CD4-positive, CD25-positive, alpha-beta regulatory T cell (primary cell): Measurements from ENCODE around the gene DUOX1. TPM values are rescaled to one million over a fixed set of nuclear protein-coding genes. Genes with fewer than 3 reads are reported as not detected.

Experiments used
- ATAC-seq, 2 donors: fragments of 150-1000 bp; cut with Tn5 transposase; one replicate each; pipeline ENCODE4 v1.10.0; 2021; ENCODE audit warnings: low read depth in 2 of 2, moderate number of reproducible peaks in 2 of 2, moderate library complexity in 1 of 2
- DNase-seq, 3 donors: peaks; one replicate each; pipeline versions ENCODE4 v3.0.0 to v3.0.0-alpha.2; 2012 to 2022; ENCODE audit warnings: mixed read lengths in 1 of 3
- H3K27ac ChIP-seq: one replicate; pipeline ENCODE4 v1.7.0; 2013; ENCODE audit warnings: mild to moderate bottlenecking, low read length; ENCODE audit not compliant: insufficient read depth, poor library complexity, severe bottlenecking
- H3K27me3 ChIP-seq: one replicate; pipeline ENCODE4 v1.7.0; 2013; ENCODE audit warnings: low read length; ENCODE audit not compliant: control insufficient read depth, insufficient read depth
- H3K36me3 ChIP-seq: one replicate; pipeline ENCODE4 v1.7.0; 2013; ENCODE audit warnings: mild to moderate bottlenecking, low read length, moderate library complexity; ENCODE audit not compliant: control insufficient read depth, insufficient read depth
- H3K4me1 ChIP-seq: 2 replicates; pipeline ENCODE4 v1.7.0; 2013; ENCODE audit warnings: mild to moderate bottlenecking, low read length; ENCODE audit not compliant: insufficient read depth, control insufficient read depth, poor library complexity, severe bottlenecking
- H3K4me3 ChIP-seq: one replicate; pipeline ENCODE4 v1.7.0; 2013; ENCODE audit warnings: low read depth, mild to moderate bottlenecking, low read length, moderate library complexity
- H3K9me3 ChIP-seq, 2 experiments: 1 replicate in 1 of 2; 2 replicates in 1 of 2; pipeline ENCODE4 v1.7.0; 2013; ENCODE audit warnings: low read length in 2 of 2, mild to moderate bottlenecking in 1 of 2, moderate library complexity in 1 of 2; ENCODE audit not compliant: control insufficient read depth in 2 of 2
- H3K27ac Mint-ChIP-seq, 3 donors: one replicate each; pipeline ENCODE4 v1.8.0; 2020 to 2022; ENCODE audit warnings: mild to moderate bottlenecking in 3 of 3, mixed read lengths in 3 of 3, moderate library complexity in 2 of 3
- H3K27me3 Mint-ChIP-seq: one replicate; pipeline ENCODE4 v1.8.0; 2022; ENCODE audit warnings: mild to moderate bottlenecking, mixed read lengths
- H3K36me3 Mint-ChIP-seq: one replicate; pipeline ENCODE4 v1.8.0; 2020; ENCODE audit warnings: mixed read lengths
- H3K4me1 Mint-ChIP-seq, 4 donors: one replicate each; pipeline ENCODE4 v1.8.0; 2020 to 2022; ENCODE audit warnings: mixed read lengths in 4 of 4, mild to moderate bottlenecking in 1 of 4
- H3K4me3 Mint-ChIP-seq, 4 donors: one replicate each; pipeline ENCODE4 v1.8.0; 2020 to 2022; ENCODE audit warnings: mild to moderate bottlenecking in 4 of 4, mixed read lengths in 4 of 4, moderate library complexity in 3 of 4
- H3K9me3 Mint-ChIP-seq, 7 donors: one replicate each; pipeline ENCODE4 v1.8.0; 2020 to 2022; ENCODE audit warnings: mixed read lengths in 7 of 7, mild to moderate bottlenecking in 3 of 7, moderate library complexity in 2 of 7
- polyA plus RNA-seq, 4 donors: library from polyadenylated mRNA; unstranded; fragments of 300-500 nt; fragmentation: Illumina TruSeq; gene quantifications; one replicate each; pipeline ENCODE4 v1.2.3, GENCODE V29; 2021
- total RNA-seq: library from RNA; stranded (reverse); gene quantifications from one replicate; pipeline ENCODE4 v1.2.3, GENCODE V29; 2022

The DUOX1 gene
- total and polyA plus RNA-seq, 5 donors from 2014 or later = 0.72 to 1.6 (median 1.2) TPM; not detected in 1

GRCh38 chr15:45107941-45108630, 21.7 kb upstream of the DUOX1 start:
- no peaks in the 10 kb centered on the region for H3K36me3 Mint-ChIP-seq
- no peak overlapping the region for H3K4me3 Mint-ChIP-seq
- H3K27ac Mint-ChIP-seq = no peak overlapping the region
- no peak for DNase-seq
- no peak overlapping the region for H3K4me3 ChIP-seq
- H3K4me1 ChIP-seq = peaks cover 11% of the 10 kb centered on the region
- peaks cover 13% of the 10 kb centered on the region for H3K27me3 ChIP-seq
- ATAC-seq = no peak
- H3K4me1 Mint-ChIP-seq = peaks cover 4 to 14% (median 5%) of the 10 kb centered on the region in 4 donors
- H3K9me3 Mint-ChIP-seq = peaks cover 0 to 3% (median 0%) of the 10 kb centered on the region in 7 donors
- H3K27ac ChIP-seq = no peak overlapping the region
- H3K27me3 Mint-ChIP-seq = peaks cover 37% of the 10 kb centered on the region
- no peaks in the 10 kb centered on the region for H3K9me3 ChIP-seq
- no peaks in the 10 kb centered on the region for H3K36me3 ChIP-seq

DNA sequence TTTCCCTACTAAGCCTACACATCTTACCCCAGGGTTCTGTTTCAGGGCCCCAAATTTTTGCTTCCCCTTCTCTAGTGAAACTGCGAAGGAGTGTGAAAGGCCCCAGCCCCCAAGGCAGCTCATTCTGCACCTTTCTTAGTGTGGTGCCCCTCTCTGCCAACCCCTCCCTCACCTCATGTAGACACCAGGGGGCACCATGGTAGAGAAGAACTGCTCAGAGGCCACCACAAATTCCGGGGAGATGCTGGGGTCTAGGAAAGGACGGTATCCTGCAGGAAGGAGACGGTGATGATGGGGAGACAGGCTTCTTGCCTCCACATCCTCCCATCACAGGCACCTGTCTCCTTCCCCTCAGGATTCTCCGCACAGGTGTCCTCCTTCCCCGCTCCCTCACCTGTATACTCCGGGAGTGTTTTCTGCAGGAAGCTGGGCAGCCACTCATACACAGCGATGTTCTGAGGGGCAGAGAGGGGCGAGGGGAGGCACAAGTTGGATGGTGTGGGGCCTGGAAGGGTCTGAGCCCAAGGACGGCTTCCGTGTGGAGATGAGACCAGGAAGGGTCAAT, 19.5 kb upstream of the DUOX1 start:
- no peaks in the 10 kb centered on the region for H3K36me3 ChIP-seq
- no peak overlapping the region for H3K27ac ChIP-seq
- peaks cover 22% of the 10 kb centered on the region for H3K4me1 ChIP-seq
- H3K27me3 Mint-ChIP-seq = peaks cover 60% of the 10 kb centered on the region
- H3K36me3 Mint-ChIP-seq = no peaks in the 10 kb centered on the region
- H3K4me3 ChIP-seq = no peak overlapping the region
- DNase-seq (no peak), ATAC-seq (no peak)
- no peaks in the 10 kb centered on the region for H3K9me3 ChIP-seq
- peaks cover 24% of the 10 kb centered on the region for H3K27me3 ChIP-seq
- H3K27ac Mint-ChIP-seq = no peak overlapping the region
- H3K9me3 Mint-ChIP-seq = peaks cover 0 to 3% (median 0%) of the 10 kb centered on the region in 7 donors
- no peak overlapping the region for H3K4me3 Mint-ChIP-seq
- peaks cover 4 to 31% (median 7%) of the 10 kb centered on the region in 4 donors for H3K4me1 Mint-ChIP-seq

- peaks cover 24% of the 10 kb centered on the region for H3K27me3 ChIP-seq
Observed at GRCh38 chr15:45111390-45112142, 18.2 kb upstream of the DUOX1 start.

GRCh38 chr15:45112143-45112590, 17.6 kb upstream of the DUOX1 start:
- Mint-ChIP-seq H3K27ac (no peak overlapping the region), H3K4me3 (peak overlapping the region; percentile 5 to 61 (median 21)), H3K27me3 (peaks cover 78% of the 10 kb centered on the region), H3K9me3 (peaks cover 0 to 3% (median 0%) of the 10 kb centered on the region in 7 donors), H3K4me1 (peaks cover 4 to 43% (median 10%) of the 10 kb centered on the region in 4 donors), H3K36me3 (no peaks in the 10 kb centered on the region)
- peaks cover 24% of the 10 kb centered on the region for H3K27me3 ChIP-seq
- no peaks in the 10 kb centered on the region for H3K36me3 ChIP-seq
- ATAC-seq (no peak), DNase-seq (no peak)
- no peak overlapping the region for H3K27ac ChIP-seq
- no peaks in the 10 kb centered on the region for H3K9me3 ChIP-seq
- no peak overlapping the region for H3K4me3 ChIP-seq
- peaks cover 34% of the 10 kb centered on the region for H3K4me1 ChIP-seq

More at GRCh38 chr15:45111390-45112142, 18.2 kb upstream of the DUOX1 start:
- Mint-ChIP-seq H3K27ac (no peak overlapping the region), H3K4me3 (peak overlapping the region in 3 of 4 donors; percentile 5 to 24 (median 18)), H3K36me3 (no peaks in the 10 kb centered on the region), H3K4me1 (peaks cover 4 to 39% (median 9%) of the 10 kb centered on the region in 4 donors), H3K27me3 (peaks cover 72% of the 10 kb centered on the region), H3K9me3 (peaks cover 0 to 3% (median 0%) of the 10 kb centered on the region in 7 donors)
- Histone ChIP-seq H3K36me3 (no peaks in the 10 kb centered on the region), H3K27ac (no peak overlapping the region), H3K4me3 (no peak overlapping the region), H3K9me3 (no peaks in the 10 kb centered on the region), H3K4me1 (peaks cover 28% of the 10 kb centered on the region)
- ATAC-seq = no peak
- DNase-seq = no peak

GRCh38 chr15:45112591-45113379, 17.0 kb upstream of the DUOX1 start:
- DNase-seq = no peak

DNA sequence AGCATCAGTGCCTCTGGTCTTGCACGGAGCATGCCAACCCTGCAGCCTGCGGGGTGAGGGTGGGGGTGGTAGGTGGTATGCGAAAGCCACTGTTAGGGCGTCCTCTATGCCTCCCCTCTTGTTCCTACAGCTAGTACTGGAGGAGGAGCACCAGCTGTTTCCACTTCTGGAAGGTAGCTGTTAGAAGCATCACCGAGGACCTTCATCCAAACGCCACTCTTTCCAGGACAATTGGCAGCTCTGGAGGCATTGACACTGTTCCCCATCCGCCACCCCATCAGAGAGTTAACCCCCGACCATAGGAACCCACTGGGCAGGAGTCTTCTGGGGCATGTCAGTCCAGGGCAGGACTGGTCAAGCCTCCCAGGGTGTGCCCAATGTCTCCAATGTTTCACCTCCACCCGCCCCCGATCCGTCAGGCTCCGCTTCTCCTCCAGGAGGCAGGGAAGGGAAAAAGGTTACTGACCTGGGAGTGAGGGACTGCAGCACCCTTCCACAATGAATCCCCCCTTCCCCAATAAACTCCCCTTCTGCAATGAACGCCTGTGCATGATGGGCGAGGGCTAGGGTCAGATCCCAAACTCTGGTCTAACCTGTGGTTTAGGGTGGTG, 16.3 kb upstream of the DUOX1 start:
- Mint-ChIP-seq H3K27ac (no peak overlapping the region), H3K9me3 (peaks cover 0 to 7% (median 0%) of the 10 kb centered on the region in 7 donors), H3K4me3 (peak overlapping the region in 1 of 4 donors; percentile 57), H3K4me1 (peaks cover 4 to 54% (median 20%) of the 10 kb centered on the region in 4 donors), H3K36me3 (no peaks in the 10 kb centered on the region), H3K27me3 (peaks cover 88% of the 10 kb centered on the region)
- ATAC-seq = no peak
- no peak for DNase-seq
- H3K9me3 ChIP-seq = no peaks in the 10 kb centered on the region
- H3K36me3 ChIP-seq = no peaks in the 10 kb centered on the region
- peaks cover 25% of the 10 kb centered on the region for H3K27me3 ChIP-seq
- H3K4me1 ChIP-seq = peaks cover 43% of the 10 kb centered on the region
- H3K27ac ChIP-seq = no peak overlapping the region
- H3K4me3 ChIP-seq = no peak overlapping the region

More at GRCh38 chr15:45112591-45113379, 17.0 kb upstream of the DUOX1 start:
- no peak overlapping the region for H3K27ac Mint-ChIP-seq
- peak overlapping the region; percentile 18 to 61 (median 40) for H3K4me3 Mint-ChIP-seq
- Histone ChIP-seq H3K9me3 (no peaks in the 10 kb centered on the region), H3K36me3 (no peaks in the 10 kb centered on the region), H3K4me1 (peaks cover 39% of the 10 kb centered on the region), H3K27ac (no peak overlapping the region), H3K27me3 (peaks cover 27% of the 10 kb centered on the region), H3K4me3 (no peak overlapping the region)
- ATAC-seq = no peak
- H3K36me3 Mint-ChIP-seq = no peaks in the 10 kb centered on the region
- peaks cover 0 to 3% (median 0%) of the 10 kb centered on the region in 7 donors for H3K9me3 Mint-ChIP-seq
- peaks cover 4 to 49% (median 15%) of the 10 kb centered on the region in 4 donors for H3K4me1 Mint-ChIP-seq
- peaks cover 84% of the 10 kb centered on the region for H3K27me3 Mint-ChIP-seq
